Activated CD4-positive, alpha-beta T cell treated with anti-CD3 and anti-CD28 coated beads, Interleukin-2, amount 50 U/mL, for 48 hours (primary cell): Measurements from ENCODE around the gene KLK15.

ENCODE experiments used
- DNase-seq, 2 experiments: peaks; one replicate each; pipeline ENCODE4 v3.0.0-alpha.2; 2020

The KLK15 gene

DNA sequence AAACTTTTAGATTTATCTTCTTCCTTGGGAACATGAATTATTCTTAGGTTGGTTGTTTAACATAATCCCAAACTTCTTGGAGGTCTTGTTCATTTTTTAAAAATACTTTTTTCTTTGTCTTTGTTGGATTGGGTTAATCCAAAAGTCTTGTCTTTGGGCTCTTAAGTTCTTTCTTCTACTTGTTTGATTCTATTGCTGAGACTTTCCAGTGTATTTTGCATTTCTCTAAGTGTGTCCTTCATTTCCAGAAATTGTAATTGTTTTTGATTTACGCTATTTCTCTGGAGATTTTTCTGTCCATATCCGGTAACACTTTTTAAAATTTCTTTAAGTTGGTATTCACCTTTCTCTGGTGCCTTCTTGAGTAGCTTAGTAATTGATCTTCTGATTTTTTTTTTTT is 9.8 kb upstream of the KLK15 start:
- DNase-seq: no peak

DNA sequence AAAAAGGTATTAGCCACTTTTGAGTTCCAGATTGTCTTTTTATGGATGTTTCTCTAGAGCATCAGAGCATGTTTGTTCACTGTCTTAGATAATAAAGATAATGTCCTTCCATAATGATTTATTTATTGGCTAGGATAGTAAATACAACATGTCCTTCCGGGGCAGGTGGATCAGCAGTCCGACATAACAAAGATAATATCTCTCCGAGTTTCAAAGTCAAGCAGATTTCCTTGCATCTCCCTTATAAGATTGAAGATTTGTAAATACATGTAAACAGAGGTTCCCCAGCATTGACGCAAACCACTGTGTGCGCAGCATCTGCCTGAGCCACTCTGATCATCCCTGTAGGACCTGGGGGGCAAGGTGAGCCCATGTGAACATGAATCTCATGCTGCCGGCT is 8.8 kb upstream of the KLK15 start:
- DNase-seq: no peak

DNA sequence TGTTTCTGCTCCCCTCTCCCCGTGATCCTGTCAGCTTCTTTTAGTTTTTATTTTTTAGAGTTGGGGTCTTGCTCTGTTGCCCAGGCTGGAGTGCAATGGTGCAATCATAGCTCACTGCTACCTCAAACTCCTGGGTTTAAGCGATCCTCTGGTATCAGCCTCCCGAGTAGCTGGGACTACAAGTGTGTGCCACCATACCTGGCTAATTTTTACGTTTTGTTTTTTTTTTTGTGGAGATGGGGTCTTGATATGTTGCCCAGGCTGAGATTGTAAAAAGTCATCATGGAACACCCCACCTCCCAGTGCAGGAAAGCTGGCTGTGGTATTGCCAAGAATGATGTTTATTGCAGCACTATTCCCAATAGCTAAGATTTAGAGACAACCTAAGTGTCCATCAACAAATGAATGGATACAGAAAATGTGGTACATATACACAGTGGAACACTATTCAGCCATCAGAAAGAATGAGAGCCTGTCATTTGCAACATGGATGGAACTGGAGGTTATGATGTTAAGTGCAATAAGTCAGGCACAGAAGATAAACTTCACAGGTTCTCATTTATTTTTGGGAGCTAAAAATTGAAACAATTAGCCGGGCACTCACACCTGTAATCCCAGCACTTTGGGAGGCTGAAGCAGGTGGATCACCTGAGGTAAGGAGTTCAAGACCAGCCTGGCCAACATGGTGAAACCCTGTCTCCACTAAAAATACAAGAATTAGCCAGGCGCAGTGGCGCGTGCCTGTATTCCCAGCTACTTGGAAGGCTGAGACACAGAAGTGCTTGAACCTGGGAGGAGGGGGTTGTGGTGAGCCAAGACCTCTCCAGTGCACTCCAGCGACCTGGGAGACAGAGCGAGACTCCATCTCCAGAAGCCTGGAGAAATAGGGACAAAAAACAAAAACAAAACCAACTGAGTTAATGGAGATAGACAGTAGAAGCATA is 6.6 kb upstream of the KLK15 start:
- no peak for DNase-seq

DNA sequence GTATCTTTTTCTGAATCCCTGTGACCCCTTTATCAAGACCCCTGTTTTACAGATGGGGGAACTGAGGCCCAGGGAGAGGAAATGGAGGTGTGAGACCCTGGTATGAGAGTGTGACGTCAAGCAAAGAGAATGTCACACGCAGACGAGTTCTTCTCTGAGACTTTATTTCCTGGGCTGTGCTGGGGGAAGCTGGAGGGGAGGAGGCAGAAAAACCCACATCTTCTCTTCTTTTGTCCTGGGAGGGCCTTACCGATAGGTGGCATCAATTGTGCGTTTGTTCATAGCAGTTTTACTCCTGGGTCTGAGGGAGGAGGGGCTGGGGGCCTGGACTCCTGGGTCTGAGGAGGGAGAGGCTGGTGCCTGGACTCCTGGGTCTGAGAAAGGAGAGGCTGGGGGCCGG is 4.9 kb upstream of the KLK15 start:
- DNase-seq: no peak

DNA sequence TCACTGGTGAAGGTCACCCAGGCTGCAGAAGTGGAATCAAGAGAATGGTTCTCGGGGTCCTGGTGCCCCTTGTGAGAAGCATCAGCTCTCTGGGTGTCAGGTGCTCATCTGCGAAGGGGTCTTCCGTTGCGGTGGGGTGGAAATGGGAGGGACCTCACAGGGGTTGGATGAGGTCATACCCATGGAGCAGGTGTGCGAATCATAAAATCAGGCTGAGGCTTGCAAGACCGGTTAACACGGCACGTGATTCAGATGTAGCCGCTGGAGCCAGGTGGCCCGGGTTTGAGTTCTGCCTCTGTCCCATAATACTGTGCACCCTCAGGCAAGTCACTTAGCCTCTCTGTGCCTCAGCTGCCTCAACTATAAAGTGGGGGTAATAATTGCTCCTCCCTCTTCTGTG is 3.9 kb upstream of the KLK15 start:
- DNase-seq: no peak

DNA sequence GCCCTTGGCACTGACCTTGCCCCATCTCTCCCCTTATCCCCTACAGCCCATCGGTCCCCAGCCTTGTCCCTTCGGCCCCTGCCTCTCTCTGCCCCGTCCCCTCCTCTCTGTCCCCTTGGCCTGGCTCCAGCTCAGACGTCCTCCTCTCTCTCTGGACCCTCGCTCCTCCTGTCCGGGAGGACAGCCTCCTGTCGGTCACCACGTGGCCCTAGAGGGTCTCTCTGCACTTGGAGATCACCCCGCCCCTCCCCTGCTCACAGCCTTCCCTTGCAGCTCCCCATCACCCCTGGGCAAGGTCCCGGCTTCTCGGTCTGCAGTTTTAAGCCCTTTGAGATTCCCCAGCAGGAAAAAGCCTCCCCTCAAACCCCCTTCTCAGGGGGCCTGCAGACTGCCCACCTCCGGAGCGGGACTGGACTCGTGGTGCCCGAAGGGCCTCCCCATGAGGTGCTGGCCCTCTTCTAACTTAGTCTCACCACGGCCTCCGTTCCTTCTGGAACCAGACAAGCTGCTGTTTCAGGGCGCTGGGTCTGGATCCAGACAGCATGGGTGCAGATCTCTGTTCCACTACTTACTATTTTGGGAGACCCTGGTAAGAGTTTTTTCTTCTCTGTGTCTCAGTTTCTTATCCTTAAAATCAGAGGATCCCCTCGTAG is 3.3 kb upstream of the KLK15 start:
- DNase-seq: no peak

DNA sequence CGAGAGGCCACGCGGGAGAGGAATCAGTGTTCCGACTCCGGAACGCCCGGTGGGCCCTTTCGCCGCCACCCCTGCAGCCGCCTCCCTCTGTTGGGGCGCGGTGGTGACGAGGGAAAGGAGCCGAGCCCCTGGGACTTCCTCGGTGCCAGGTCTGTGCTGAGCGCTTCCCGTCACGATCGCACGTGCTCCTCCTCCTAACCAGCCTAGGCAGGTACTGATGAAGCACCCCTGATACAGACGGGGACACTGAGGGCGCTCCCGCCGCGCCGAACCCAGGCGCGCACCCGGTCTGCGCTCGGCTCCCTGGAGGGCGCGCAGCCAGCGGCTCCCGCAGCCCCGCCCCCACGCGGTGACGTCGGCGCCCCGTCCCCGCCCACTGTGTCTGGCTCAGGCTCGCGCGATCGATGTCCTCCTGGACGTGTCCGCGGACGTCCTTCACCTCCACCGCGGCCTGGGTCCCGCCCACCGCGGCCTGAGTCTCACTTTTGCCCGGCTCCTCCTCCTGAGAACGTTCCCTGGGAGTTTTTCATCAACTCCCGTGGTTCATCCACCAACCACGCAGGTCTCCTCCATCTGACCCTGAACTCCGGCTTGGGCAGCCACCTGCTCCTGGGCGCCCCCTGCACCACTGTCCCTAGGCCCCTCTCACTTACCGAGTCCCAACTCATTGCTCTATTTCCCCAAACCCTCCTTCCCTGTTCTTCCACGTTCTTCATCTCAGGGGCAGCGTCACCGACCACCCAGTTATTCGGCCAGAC is 2.6 kb upstream of the KLK15 start:
- DNase-seq: peak; percentile 82 to 85

DNA sequence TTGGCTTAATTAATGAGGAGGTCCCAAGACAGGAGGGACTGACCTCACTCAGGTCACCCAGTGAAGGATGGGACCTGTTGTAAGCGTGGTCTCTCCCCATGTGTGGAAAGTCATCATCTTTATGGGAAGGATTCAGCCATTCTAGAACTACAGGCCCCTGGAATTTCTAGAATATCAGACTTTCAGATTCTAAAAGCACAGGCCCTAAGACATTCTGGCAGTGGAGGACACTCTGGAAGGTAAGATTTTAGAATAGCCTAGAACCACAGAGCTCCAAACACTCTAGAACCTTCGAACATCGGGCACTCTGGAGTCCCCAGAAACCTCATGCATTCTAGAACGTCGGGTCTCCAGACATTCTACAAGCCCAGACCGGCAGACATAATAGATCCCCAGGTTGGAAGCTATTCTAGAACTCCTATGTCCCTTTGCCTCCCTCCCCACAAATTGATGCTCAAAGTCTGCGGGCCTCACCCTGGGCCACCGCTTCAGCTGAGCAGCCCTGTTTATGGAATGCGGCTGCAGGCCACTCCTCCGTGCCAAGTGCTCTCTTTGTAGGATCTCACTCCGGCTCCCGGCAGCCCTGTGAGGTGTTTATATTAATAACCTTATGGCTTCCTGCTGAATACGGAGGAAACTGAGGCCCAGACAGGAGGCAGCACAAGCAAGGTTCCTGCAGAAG is 1.9 kb upstream of the KLK15 start:
- DNase-seq: no peak

DNA sequence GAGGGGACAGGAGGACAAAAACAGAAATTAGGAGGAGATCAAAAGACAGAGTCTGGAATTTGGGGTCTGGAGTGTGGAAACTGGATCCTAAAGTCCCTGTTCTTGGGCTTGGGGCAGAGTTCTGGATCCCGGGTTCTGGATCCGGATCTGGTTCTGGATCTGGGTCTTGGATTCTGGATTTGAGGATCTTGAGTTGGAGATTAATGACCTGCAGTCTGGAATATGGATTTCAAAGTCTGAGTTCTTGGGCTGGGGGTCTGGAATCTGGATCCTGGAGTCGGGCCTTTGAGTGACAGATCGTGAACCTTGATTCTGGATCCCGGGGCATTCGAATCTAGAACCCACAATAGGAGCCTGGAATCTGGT is 411 bp upstream of the KLK15 start:
- no peak for DNase-seq

DNA sequence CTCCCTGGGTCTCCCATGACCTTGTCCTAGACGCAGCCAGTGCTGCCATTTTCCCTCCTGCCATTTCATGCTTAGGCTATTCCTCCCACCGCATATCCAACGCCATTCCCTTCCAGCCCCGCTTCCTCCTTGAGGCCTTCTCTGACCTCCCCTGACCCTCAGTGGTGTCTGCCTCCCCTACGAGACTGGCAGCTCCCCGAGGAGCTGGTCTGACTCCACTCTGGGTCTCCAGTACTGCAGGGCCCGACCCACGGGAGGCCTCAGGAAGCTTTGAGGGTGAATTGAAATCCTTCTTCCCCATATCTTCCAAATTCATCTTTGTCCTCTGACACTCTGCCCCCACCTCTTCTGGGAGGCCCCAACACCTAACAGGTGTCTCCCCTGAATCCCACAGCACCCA is 708 bp downstream of the KLK15 start:
- no peak for DNase-seq

DNA sequence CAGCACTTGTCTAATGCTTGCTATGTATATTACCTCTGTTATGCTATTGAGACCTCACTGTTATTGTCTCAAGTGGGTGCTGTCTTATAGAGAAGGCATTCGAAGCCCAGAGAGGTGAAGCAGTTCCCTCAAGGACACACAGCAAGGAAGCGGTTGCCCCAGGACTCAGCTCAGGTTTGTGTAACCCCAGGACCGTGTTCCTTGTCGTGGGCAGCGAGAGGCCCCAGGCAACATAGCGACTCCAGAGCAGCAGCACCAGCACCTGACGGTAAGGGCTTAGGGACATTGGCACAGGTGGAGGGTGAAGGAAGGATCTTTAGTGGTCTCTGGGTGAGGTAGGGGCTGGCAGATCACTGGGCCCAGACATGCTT is 2.4 kb downstream of the KLK15 start:
- no peak for DNase-seq

DNA sequence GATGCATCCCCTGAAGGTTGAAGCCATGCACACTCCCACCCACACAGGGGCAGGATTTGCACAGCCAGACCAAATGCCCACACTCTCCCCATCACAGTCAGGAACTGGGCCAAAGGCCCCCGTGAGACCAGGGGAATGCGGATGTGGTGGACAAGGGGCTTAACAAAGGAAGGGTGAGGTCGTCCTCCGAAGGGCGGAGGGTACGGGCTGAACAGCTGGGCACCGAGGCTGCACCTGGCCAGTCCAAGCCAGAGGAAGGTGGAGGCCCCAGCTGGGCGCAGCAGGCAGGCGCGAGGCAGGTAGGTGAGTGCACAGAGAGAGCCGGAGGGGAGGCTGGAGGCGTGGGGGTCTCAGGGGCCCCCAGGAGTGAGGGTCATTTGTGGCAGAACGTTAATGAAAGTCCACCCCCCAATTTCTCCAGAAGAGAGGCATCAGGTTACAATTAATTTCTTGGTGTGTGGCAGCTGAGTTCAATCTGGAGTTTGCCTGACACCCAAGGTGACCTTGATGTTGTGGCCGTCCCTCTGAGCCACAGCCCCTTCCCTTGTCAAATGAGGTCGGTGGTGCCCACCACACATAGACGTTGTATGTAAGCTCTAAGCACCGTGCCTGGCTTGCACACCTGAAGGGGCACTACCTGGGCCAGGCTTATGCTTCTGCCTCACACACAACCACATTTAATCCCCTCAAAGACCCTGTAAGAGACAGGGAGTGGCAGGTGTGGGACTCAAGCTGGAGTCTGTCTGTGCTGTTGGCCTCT is 2.9 kb downstream of the KLK15 start:
- no peak for DNase-seq

DNA sequence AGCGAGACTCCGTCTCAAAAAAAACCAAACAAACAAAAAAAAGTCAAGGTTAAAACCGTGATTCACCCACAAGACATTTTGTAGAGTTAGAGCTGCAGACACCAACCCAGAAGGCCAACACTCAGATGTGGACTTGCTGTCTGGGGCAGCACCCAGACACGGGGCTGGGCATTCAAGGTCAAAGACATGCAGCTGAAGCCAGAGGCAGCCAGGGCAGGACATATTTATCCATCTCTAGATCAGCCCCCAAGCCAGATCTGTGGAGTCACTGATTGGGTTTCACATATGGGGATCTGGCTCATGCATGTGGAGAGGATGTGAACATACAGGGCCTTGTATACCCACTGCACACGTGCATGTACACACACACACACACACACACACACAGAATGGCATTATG is 3.6 kb downstream of the KLK15 start:
- DNase-seq: no peak

DNA sequence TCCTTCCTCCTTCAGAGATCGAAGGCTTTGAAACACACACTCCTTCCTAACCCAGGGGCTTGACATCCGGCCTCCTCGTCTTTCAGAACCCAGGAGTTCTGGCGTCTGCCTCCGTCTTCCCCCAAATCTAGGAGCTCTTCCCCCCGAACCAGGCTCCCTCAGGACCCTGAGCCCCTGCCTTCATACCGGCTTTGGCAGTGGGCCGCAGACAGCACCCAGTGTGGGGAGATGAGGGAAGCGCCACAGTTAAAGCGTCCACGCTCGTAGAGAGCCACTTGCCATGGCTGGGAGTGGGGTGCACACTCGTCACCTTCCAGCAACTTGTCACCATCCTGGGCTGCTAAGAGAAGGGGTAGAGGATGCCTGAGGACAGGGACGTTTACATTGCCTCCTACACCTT is 5.9 kb downstream of the KLK15 start:
- no peak for DNase-seq

DNA sequence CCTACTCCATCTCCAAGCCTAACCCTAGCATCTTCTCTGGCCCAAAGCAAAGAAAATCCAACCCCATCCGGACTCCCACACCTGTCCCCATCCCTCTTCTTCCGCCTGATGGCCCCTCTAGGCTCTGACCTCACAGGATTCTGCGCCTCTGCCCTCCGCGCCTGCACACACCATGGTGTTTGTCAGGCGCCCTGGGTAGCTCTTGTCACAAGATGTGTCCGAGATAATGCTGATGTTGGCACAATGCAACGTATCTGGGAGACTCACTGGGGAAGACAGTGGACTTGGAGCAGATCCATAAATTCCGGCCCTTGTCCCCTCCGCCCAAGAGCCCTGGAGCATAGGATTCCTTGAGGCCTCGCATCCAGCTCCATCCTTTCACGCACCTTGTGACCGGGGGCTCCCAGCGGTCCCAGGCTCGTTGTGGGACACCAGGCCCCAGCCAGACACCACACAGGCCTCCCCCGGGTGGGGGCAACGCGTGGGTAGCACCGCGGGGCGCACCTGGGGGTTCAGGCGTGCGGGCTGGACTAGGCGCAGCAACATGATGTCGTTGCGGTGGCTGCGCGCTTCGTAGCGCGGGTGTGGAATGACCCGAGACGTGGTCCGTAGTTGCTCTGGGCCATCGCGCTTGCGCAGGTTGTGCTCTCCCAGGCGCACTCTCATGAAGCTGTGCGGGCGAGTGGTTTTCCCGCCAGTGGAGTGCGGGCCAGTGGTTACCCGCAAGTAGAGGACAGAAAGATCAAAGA is 6.7 kb downstream of the KLK15 start:
- no peak for DNase-seq

DNA sequence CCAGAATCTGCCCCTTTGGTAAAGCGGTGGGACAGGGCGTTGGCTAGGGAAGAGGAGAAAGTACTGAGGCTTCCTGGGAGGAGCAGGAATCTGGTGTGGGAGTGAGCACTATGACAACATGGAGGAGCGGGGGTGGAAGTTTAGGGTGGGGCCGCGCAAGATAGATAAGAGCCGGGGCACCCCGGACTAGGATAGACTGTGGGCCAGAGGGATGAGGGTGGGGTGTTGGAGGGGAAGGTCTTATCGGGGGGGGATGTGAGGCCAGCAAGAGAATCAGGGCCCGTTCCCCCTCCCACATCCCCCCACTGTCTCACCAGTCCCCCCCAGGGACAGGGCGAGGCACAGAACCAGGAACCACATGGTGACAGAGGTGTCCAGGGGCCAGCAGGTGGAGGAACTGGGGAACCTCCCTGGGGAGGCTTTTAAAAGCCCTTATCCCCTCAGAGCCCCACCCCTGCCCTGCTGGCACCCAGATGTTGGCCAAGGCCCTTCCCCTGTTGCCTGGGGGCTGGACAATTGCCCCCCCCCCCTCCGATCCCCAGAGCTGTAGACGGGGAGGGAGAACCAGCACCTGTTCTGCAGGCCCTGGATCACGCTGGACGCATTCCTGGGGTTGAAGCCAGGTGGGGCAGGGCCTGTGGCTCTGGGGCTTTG is 9.9 kb downstream of the KLK15 start, which contains the start of gene KLK1:
Gene KLK1, minus strand, starts transcription at position 399 of the 654 bp plus-strand sequence. Its CDS starts 39 bp downstream, at position 360.
- DNase-seq: no peak

DNA sequence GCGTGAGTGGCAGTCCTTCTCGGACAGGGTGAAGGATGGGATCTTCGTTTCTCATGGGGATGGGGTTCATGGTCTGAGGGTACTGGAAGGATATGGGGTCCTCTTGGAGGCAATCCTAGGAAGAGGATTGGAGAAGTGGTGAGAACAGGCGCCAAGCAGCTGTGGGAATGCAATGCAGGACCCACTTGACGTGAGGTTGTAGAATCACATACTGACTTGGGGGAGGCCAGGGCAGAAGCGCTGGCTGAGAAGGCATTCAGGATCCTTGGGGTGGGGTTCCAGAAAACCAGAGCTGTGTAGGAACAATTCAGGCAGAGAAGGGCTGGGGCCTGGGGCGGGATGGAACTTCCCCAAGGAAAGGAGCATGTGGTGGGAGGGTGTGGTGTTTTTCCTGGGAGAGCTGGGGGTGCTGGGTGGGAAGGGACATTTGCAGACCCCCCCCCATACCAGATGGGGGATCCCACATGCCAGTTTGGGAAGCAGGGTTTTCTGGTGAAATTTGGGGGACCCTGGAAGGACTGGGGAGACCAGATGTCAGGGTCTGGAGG is 10.6 kb downstream of the KLK15 start:
- DNase-seq: no peak

DNA sequence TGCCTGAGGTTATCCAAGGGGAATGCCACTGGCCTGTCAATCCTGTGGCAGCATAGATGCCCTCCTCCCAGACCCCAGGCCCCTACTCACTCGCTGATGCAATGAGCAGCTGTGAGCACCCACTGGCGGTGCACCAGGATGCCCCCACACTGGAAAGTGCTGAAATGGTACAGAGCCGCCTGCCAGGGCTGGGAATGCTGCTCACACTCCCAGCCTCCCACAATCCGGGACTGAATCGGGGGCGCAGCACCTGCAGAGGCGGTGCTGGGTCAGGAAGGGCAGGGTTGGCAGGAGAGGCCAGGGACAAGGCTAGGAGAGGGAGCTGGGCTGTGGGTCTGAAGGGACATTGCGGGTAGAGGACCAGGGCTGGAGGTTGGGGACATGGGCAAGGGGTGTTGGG is 11.8 kb downstream of the KLK15 start:
- DNase-seq: no peak

DNA sequence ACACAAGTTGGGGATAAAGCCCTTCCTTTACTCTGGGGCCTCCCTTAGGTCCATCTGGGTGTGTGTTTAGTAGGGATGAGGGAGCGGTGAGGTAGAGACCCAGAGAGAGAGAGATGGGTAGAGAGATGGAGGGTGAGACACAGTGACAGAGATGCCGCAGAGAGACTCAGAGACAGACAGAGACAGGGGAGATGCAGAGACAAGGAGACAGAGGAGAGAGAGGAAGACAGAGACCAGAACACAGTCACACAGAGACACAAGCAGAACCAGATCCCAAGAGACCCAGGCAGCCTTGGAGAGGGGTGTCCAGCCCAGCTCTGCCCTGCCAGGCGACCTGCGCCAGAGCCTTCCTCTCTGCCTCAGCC is 12.1 kb downstream of the KLK15 start:
- DNase-seq: no peak

DNA sequence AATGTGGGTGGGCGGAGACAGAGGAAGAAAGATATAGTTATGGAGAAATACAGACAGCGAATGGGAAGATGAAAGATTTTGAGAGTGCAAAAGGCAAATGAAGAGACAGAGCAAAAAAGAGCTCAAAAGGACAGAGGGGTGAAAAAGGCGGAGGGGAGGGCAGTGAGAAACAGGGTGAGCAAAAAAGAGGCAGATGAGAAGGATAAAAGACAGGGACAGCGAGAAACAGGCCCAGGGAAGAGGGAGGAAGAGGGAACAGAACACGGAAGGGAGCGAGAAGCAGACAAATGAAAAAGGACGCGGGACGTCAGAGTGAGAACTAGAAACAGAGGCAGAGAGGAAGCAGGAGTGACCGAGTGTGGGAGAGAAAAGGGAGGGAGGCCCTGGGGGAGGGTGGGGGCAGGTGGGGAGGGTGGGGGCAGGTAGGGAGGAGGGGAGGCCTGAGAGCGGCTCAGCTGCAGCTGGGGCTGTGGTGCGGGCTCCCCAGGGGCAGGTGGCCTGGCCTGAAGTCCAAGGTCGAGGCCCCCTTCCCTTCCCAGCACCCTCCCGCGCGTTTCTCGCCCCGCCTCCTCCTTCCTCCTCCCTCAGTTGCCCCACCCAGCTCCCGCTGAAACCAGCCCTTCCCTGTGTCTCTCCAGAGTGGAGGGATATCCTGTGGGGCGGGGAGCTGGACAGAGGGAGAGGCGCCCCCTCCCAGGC is 12.7 kb downstream of the KLK15 start:
- no peak for DNase-seq
